Endothelial cell of umbilical vein (primary cell): ENCODE measurements around the gene TEP1.

Experiments used
- CTCF ChIP-seq, 2 donors: IDR thresholded peaks; 1 replicate in 1 of 2; 2 replicates in 1 of 2; pipeline ENCODE4 v1.5.1; 2011; ENCODE audit warnings: low read length in 2 of 2, mild to moderate bottlenecking in 2 of 2, moderate library complexity in 2 of 2, control low read depth in 1 of 2, inconsistent platforms in 1 of 2, low read depth in 1 of 2; ENCODE audit not compliant: insufficient read depth in 1 of 2; ENCODE audit errors: extremely low read depth in 1 of 2
- EZH2 ChIP-seq: IDR thresholded peaks from 2 replicates; pipeline ENCODE4 v1.6.1; 2012; ENCODE audit warnings: borderline replicate concordance, low read depth, mild to moderate bottlenecking, moderate library complexity, low read length, inconsistent platforms; ENCODE audit not compliant: severe bottlenecking
- JUN ChIP-seq: IDR thresholded peaks from 2 replicates; pipeline ENCODE4 v1.6.1; 2011; ENCODE audit warnings: borderline replicate concordance, low read depth; ENCODE audit not compliant: insufficient read length, insufficient read depth
- MAX ChIP-seq: IDR thresholded peaks from 2 replicates; pipeline ENCODE4 v1.6.1; 2011; ENCODE audit not compliant: insufficient read depth, insufficient read length
- POLR2A ChIP-seq: IDR thresholded peaks from 2 replicates; pipeline ENCODE4 v1.6.1; 2012; ENCODE audit warnings: low read depth, mild to moderate bottlenecking, control low read depth, low read length
- POLR2AphosphoS5 ChIP-seq: IDR thresholded peaks from 2 replicates; pipeline ENCODE4 v1.6.1; 2012; ENCODE audit warnings: low read depth, mild to moderate bottlenecking, control low read depth, low read length, moderate library complexity; ENCODE audit not compliant: insufficient read depth

GRCh38 chr14:20346713-20347112 is 66.6 kb downstream of the TEP1 start:
- TF ChIP-seq POLR2AphosphoS5 (no peak), EZH2 (no peak), CTCF (IDR thresholded peaks at IDR 0.05; ENCODE audit: extremely low read depth in 1 of 2, insufficient read depth in 1 of 2, low read depth in 1 of 2, low read length in 2 of 2) (no peak), POLR2A (no peak), MAX (no peak), JUN (no peak)
